Measurements from ENCODE around the gene INPP4A. TPM values are rescaled to one million over a fixed set of nuclear protein-coding genes. Genes with fewer than 3 reads are reported as not detected.

Gene INPP4A
- polyA plus RNA-seq, 1 donor (not counting 4 experiments of a cell fraction or from before 2014, with no cell fraction given) = 10.7 TPM

- TF ChIP-seq, protein P1, sequence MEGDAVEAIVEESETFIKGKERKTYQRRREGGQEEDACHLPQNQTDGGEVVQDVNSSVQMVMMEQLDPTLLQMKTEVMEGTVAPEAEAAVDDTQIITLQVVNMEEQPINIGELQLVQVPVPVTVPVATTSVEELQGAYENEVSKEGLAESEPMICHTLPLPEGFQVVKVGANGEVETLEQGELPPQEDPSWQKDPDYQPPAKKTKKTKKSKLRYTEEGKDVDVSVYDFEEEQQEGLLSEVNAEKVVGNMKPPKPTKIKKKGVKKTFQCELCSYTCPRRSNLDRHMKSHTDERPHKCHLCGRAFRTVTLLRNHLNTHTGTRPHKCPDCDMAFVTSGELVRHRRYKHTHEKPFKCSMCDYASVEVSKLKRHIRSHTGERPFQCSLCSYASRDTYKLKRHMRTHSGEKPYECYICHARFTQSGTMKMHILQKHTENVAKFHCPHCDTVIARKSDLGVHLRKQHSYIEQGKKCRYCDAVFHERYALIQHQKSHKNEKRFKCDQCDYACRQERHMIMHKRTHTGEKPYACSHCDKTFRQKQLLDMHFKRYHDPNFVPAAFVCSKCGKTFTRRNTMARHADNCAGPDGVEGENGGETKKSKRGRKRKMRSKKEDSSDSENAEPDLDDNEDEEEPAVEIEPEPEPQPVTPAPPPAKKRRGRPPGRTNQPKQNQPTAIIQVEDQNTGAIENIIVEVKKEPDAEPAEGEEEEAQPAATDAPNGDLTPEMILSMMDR (optimal IDR thresholded peaks at IDR 0.05 in 1 of 3, IDR thresholded peaks at IDR 0.05 in 1 of 3, conservative IDR thresholded peaks at IDR 0.05 in 1 of 3; ENCODE audit: extremely low read depth in 1 of 3, insufficient read depth in 2 of 3, low read length in 3 of 3) = no peak
- no peak for TF ChIP-seq EZH2 (IDR thresholded peaks at IDR 0.05; ENCODE audit: low read length)
- Histone ChIP-seq H2AFZ (ENCODE audit: control insufficient read depth, low read length) (no peak overlapping the region), H3K9ac (ENCODE audit: control insufficient read depth, extremely low read depth, insufficient read depth, low read length) (no peak overlapping the region), H3K36me3 (ENCODE audit: control insufficient read depth in 2 of 2, extremely low read depth in 1 of 2, insufficient read depth in 2 of 2, low read length in 2 of 2) (no peaks in the 10 kb centered on the region), H3K4me1 (ENCODE audit: control insufficient read depth, extremely low read depth, insufficient read depth, low read length) (no peaks in the 10 kb centered on the region), H3K9me1 (ENCODE audit: control insufficient read depth, extremely low read depth, insufficient read depth, low read length) (no peaks in the 10 kb centered on the region), H3K27me3 (ENCODE audit: control insufficient read depth, extremely low read depth, insufficient read depth, low read length) (no peaks in the 10 kb centered on the region), H3K4me3 (ENCODE audit: control insufficient read depth in 2 of 3, extremely low read depth in 1 of 3, insufficient read depth in 2 of 3, low read depth in 1 of 3, low read length in 3 of 3) (no peak overlapping the region), H4K20me1 (ENCODE audit: control insufficient read depth, extremely low read depth, insufficient read depth, low read length) (no peaks in the 10 kb centered on the region), H3K27ac (ENCODE audit: control insufficient read depth, insufficient read depth, low read length) (no peak overlapping the region), H3K4me2 (ENCODE audit: control insufficient read depth, extremely low read depth, insufficient read depth, low read depth, low read length) (no peak overlapping the region), H3K79me2 (ENCODE audit: control insufficient read depth, insufficient read depth, low read length) (no peaks in the 10 kb centered on the region), H3K9me3 (ENCODE audit: control insufficient read depth, low read depth, low read length) (no peaks in the 10 kb centered on the region)
- DNase-seq (ENCODE audit: low read depth, low spot score) (no peak), FAIRE-seq (no peak)
- dilution Hi-C loops (cut with MboI; ENCODE audit: extremely low pct_ligation_motif_present, low sequenced_read_pairs) = no loop called here
Observed at GRCh38 chr2:98532756-98533155, 88.1 kb downstream of the INPP4A start.

- Histone ChIP-seq H3K4me1 (ENCODE audit: control insufficient read depth, extremely low read depth, insufficient read depth, low read length) (no peaks in the 10 kb centered on the region), H2AFZ (ENCODE audit: control insufficient read depth, low read length) (no peak overlapping the region), H3K27ac (ENCODE audit: control insufficient read depth, insufficient read depth, low read length) (no peak overlapping the region), H3K9me1 (ENCODE audit: control insufficient read depth, extremely low read depth, insufficient read depth, low read length) (no peaks in the 10 kb centered on the region), H3K79me2 (ENCODE audit: control insufficient read depth, insufficient read depth, low read length) (no peaks in the 10 kb centered on the region), H3K36me3 (ENCODE audit: control insufficient read depth in 2 of 2, extremely low read depth in 1 of 2, insufficient read depth in 2 of 2, low read length in 2 of 2) (no peaks in the 10 kb centered on the region), H4K20me1 (ENCODE audit: control insufficient read depth, extremely low read depth, insufficient read depth, low read length) (no peaks in the 10 kb centered on the region), H3K4me2 (ENCODE audit: control insufficient read depth, extremely low read depth, insufficient read depth, low read depth, low read length) (no peak overlapping the region), H3K27me3 (ENCODE audit: control insufficient read depth, extremely low read depth, insufficient read depth, low read length) (no peaks in the 10 kb centered on the region), H3K9ac (ENCODE audit: control insufficient read depth, extremely low read depth, insufficient read depth, low read length) (no peak overlapping the region), H3K9me3 (ENCODE audit: control insufficient read depth, low read depth, low read length) (no peaks in the 10 kb centered on the region), H3K4me3 (ENCODE audit: control insufficient read depth in 2 of 3, extremely low read depth in 1 of 3, insufficient read depth in 2 of 3, low read depth in 1 of 3, low read length in 3 of 3) (no peak overlapping the region)
- TF ChIP-seq, protein P1 (optimal IDR thresholded peaks at IDR 0.05 in 1 of 3, IDR thresholded peaks at IDR 0.05 in 1 of 3, conservative IDR thresholded peaks at IDR 0.05 in 1 of 3; ENCODE audit: extremely low read depth in 1 of 3, insufficient read depth in 2 of 3, low read length in 3 of 3) = no peak
- no peak for TF ChIP-seq EZH2 (IDR thresholded peaks at IDR 0.05; ENCODE audit: low read length)
- dilution Hi-C loops (cut with MboI; ENCODE audit: extremely low pct_ligation_motif_present, low sequenced_read_pairs) = no loop called here
- DNase-seq (ENCODE audit: low read depth, low spot score) (no peak), FAIRE-seq (no peak)
Observed at GRCh38 chr2:98533547-98533946, 88.9 kb downstream of the INPP4A start.
